GM19238 (cell line): ENCODE data around the gene RPL10L.

ENCODE experiments used
- DNase-seq: peaks from one replicate; pipeline ENCODE4 v3.0.0; 2011; ENCODE audit warnings: low spot score; ENCODE audit not compliant: insufficient read length

The RPL10L gene

DNA sequence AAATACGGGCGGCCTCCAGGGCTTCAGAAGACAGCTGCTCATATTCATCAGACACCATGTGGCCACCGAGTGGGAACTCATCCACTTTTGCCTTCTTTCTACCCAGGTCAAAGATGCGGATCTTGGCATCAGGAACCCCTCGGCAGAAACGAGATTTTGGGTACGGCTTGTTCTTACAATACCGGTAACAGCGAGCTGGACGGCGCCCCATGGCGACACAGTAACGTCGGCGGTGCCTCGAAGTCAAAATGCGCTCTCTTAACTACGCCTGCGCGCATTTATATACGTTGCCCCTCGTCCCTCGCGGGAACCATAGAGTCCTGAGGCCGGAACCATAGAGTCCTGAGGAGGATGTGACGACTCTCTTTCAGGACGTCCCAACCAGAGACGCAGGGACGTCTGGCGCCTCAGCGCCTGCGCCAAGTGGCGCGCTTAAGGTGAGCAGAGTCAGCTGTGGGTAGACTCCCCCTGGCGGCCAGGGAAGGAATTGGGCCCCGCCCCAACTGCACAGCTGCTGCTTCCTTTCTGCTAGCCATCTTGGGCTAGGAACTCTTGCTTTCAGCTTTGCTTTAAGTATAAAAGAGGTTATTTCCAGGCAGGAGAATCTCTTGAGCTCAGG is at the start of gene RPL10L:
Gene RPL10L, minus strand, starts transcription at position 256 of the 619 bp plus-strand sequence. Its CDS starts 45 bp downstream, at position 211.
- no peak for DNase-seq

DNA sequence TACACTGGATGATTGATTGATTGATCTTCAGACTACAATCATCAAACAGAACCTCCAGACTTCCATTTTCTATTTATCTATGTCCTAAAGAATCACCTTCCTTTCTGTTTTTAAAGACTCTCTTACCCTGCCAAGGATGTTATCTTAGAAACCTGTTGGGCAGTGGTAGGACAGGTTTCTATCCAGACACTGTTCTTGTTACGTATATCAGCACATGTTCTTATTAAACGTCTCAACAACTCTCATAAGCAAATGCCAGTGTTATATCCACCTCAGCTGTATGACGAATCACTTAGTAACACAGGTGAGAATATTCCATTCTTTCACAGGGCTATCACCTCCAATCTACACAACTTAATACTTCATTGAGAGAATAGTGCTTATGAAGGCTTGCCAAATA is 40.2 kb upstream of the RPL10L start:
- no peak for DNase-seq

DNA sequence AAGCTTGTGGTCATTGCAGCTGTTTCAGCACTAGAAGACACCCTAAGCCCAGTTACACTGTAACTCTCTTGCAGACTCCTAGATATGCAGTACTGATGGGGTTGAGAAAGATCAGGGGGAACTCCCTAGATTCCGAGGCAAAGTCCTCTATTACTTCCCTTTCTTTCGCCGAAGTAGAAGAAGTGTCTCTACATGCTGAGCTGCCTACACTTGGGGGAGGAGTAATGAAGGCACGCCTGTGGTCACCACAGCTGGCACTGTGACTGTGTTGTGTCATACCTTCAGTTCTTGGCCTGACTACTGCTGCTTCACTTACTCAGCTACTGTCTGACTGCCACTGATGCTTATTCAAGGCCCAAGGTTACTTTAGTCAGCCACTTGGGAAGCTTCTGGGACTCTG is 35.1 kb upstream of the RPL10L start:
- no peak for DNase-seq

DNA sequence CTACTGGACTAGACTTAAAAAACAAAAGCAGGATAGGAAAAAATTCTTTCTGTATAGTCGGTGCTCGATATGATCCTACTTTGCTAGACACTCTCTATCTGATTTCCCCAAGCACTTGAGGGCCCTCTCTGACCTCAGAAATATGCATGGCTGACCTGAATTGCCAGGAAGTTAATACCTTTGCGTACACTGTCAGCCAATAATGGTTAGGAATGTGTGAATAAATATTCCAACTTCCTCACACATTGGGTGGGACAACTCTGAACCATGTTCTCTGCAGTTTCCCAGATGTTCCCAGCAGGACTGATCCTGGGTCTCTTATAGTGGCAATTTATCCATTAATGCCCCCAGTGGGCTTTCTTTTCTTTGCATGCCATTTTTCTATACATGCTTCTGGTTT is 20.5 kb upstream of the RPL10L start:
- DNase-seq = no peak

DNA sequence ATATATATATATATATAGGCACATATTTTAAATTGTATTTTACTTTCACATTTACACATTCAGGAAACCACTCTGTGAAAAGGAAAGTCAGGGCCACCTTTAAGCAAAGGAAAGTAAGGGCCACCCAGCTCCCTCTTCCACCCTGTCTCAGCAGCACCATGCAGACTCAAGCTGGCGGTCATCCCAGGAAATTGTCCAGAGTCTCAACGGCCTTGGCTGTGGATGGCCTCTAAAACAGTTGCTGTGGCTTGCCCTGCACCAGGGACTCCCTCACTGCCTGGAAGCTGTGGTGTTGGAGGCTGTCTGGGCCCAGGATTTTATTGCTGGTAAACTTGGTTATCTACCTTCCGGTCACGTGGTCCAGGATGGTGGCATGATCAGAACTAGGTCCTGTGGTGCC is 11.8 kb upstream of the RPL10L start:
- DNase-seq = no peak

DNA sequence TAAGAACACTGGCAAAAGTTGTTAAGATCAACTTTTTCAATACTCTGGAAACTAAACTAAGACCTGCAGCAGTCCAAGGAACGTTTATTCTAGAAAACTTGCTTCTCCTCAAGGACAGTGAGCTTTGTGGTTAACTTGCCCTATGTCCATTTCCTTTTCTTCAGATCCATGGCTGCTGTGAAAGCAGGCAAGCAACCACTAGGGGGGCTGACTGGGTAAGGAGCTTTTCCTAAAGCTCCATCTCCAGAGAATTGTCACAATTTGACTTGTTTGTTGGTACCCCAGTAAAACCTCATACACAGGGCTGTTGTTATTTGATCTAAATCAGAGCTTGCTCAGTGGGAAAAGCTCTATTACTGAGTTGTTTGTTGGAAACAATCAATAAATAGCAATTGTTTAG is 10.1 kb upstream of the RPL10L start:
- DNase-seq = no peak

DNA sequence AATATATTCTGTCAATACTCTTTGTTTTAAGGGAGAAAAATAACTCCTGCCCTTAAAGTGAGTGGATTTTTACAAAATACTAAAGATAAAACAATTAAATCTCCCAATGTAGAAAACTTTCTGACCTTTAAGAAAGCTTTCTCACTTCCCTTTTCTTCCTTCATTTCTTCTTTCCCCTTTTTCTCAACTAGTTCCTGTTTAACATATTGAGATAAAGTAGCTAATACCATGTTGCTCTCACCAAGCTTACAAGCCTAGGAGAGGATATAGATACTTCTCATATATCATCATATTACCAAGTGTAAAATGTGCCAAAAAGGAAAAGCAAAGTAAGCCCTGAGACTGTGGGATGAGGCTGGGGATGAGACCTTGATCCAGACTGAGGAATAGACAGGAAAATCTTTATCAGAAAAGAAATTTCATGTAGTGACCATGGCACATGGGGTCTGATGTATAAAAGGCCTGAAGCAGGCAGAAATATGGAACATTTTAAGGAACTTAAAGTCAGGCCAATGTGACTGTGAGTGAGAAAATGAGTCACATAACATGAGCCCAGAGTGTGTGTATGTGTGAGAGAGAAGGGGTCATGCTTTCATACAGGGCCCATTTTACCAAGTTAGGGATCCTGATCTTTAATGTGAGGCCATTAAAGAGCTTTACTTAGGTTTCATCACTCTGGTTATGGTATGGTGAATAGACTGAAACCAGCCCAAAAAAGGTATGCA is 1.6 kb upstream of the RPL10L start:
- no peak for DNase-seq

DNA sequence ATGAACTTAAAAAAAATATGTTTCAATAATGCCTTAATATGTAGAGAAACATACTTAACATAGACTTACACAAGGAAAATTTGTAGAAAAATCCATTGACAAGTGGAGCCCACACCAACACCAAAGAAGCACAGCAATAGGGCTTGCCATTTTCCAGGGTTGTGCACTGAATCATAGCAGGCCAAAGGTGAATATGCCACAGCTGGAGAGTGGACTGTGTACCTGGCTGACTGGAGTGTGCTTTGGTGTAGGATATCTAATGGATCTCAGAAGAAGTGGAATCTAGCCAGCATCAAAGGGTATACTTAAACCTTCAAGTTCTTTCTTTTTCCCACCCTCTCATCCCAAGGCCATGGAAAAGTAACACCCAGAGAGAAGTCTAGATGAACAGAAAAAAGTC is 4.8 kb downstream of the RPL10L start:
- DNase-seq = no peak

DNA sequence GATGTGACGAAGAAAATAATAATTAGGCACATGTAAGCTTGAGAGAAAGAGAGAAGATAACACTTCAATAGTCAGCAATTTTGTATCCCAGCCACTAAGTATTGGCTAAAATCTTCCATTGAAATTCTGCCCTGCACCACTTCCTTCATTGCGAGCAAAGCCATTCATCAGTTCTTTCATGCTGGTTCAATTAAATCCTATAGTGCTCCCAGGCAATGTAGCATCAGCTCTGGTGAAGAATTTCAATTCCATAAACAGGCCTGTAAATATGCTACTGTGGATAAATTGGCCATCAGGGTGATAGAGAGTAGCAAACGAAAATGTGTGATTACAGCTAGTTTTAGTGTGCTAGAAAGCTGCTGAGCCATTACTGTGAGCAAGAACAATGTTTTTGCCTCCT is 24.7 kb downstream of the RPL10L start:
- no peak for DNase-seq
